Measurements from ENCODE around the gene RMRP. TPM values are rescaled to one million over a fixed set of nuclear protein-coding genes. Genes with fewer than 3 reads are reported as not detected.

The RMRP gene
- total RNA-seq, 1 donor from 2014 or later = 21,148 TPM

DNA sequence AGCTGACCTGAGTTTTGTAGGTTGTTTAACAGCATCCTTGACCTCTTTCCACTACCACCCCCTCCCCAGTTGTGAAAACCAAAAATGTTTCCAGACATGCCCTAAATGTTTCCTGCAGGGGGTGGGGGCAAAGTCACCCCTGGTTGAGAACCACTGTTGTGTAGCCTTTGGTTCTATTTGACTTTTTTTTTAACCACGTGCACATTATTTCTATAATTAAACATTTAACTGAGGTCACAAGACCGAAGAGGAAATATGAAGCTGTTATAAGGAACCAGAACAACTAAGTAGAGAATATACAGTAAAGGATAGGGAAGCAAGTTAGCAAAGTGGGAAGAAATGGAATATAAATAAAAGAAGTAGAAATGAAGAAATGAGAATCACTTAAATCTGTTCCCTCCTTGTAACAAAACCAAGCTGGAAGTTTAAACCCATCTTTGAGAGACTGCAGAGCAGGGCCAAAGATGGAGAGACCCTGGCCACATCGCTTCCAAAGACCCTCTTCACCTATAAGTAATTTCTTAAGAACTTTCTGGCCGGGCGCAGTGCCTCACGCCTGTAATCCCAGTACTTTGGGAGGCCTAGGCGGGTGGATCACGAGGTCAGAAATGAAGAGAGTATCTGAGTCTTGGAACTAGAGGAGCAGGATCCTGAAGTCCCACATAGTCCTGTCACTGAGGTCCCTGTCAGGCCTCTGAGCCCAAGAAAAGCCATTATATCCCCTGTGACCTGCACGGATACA, 21.5 kb downstream of the RMRP start:
- peaks cover 10% of the 10 kb centered on the region for H3K4me1 Mint-ChIP-seq
- H3K36me3 Mint-ChIP-seq = peaks cover 11% of the 10 kb centered on the region
- peaks cover 2% of the 10 kb centered on the region for H3K27me3 Mint-ChIP-seq (ENCODE audit: low read depth)
- TF ChIP-seq, protein P1, sequence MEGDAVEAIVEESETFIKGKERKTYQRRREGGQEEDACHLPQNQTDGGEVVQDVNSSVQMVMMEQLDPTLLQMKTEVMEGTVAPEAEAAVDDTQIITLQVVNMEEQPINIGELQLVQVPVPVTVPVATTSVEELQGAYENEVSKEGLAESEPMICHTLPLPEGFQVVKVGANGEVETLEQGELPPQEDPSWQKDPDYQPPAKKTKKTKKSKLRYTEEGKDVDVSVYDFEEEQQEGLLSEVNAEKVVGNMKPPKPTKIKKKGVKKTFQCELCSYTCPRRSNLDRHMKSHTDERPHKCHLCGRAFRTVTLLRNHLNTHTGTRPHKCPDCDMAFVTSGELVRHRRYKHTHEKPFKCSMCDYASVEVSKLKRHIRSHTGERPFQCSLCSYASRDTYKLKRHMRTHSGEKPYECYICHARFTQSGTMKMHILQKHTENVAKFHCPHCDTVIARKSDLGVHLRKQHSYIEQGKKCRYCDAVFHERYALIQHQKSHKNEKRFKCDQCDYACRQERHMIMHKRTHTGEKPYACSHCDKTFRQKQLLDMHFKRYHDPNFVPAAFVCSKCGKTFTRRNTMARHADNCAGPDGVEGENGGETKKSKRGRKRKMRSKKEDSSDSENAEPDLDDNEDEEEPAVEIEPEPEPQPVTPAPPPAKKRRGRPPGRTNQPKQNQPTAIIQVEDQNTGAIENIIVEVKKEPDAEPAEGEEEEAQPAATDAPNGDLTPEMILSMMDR (IDR thresholded peaks at IDR 0.05; ENCODE audit: unreplicated experiment) = no peak
- no peak for DNase-seq (ENCODE audit: low spot score in 2 of 2, unreplicated experiment in 2 of 2)
- H3K4me3 Mint-ChIP-seq = no peak overlapping the region
- H3K9me3 Mint-ChIP-seq = peaks cover 4% of the 10 kb centered on the region
- no peak overlapping the region for H3K27ac Mint-ChIP-seq

DNA sequence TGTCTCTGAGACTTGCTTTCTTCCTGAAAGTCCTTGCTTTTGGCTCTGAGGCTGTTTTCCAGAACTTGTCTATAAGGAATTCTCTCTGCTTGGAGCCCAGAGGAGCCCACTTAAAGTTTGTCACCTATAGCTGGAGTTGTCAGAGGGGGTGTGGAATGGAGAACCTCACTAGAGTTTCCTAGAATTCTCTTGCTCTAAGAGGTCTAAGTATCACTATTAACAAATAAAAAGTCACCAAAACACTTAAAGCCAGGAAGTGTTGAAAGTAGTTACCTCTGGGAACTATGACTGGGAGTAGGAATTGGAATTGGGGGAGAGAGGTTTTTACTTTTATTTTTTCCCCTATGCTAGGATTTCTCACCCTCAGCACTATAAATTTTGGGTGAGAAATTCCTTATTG, 22.1 kb downstream of the RMRP start:
- H3K4me1 Mint-ChIP-seq = peaks cover 10% of the 10 kb centered on the region
- peaks cover 2% of the 10 kb centered on the region for H3K27me3 Mint-ChIP-seq (ENCODE audit: low read depth)
- H3K4me3 Mint-ChIP-seq = no peak overlapping the region
- H3K9me3 Mint-ChIP-seq = no peaks in the 10 kb centered on the region
- peak overlapping the region; percentile 70 for H3K27ac Mint-ChIP-seq
- TF ChIP-seq, protein P1 (IDR thresholded peaks at IDR 0.05; ENCODE audit: unreplicated experiment) = no peak
- H3K36me3 Mint-ChIP-seq = peaks cover 6% of the 10 kb centered on the region
- no peak for DNase-seq (ENCODE audit: low spot score in 2 of 2, unreplicated experiment in 2 of 2)

DNA sequence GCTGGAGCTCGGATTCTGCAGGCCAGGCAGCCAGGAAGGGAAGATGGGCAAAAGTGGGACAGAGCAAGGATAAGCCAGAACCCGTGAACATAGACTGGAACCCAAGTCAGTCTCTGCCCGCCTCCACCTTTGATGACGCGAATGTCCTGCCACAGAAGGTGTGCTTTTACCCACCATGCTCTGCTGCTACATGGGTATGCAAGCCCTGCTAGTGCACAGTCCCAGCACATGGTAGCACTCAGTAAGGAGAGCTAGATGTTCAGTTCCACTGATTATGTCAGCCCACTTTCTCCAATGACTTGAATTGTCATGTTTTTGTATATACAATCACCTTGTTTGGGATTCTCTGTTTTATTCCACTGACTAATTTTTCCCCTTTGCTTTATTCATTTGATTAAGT, 28.2 kb downstream of the RMRP start:
- Mint-ChIP-seq H3K27me3 (ENCODE audit: low read depth) (no peaks in the 10 kb centered on the region), H3K27ac (no peak overlapping the region), H3K36me3 (no peaks in the 10 kb centered on the region), H3K4me3 (no peak overlapping the region), H3K4me1 (peaks cover under 1% of the 10 kb centered on the region), H3K9me3 (no peaks in the 10 kb centered on the region)
- TF ChIP-seq, protein P1 (IDR thresholded peaks at IDR 0.05; ENCODE audit: unreplicated experiment) = no peak
- DNase-seq (ENCODE audit: low spot score in 2 of 2, unreplicated experiment in 2 of 2) = no peak

DNA sequence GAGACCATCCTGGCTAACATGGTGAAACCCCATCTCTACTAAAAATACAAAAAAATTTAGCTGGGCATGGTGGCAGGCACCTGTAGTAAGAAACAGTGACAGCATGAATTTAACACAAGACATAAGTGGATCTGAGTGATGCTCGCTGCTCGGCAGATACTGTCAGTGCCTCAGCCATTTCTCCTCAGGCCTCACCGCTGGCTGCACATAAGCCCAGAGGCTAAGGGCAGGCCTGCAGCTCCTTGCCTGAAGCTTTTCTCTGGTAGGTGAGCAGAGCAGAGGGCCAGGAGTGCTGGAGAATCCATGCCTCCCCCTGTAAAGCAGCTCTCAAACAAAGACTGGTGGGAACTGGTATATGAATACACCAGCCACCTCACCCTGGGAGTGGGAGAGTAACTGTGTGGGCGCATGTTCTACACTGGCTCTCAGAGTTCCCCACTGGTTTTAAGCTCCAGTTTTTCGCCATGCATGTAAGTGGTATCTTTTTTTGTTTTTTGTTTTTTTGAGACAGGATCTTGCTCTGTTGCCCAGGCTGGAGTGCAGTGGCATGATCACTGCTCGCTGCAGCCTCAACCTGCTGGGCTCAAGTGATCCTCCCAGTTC, 29.3 kb downstream of the RMRP start:
- Mint-ChIP-seq H3K27me3 (ENCODE audit: low read depth) (no peaks in the 10 kb centered on the region), H3K9me3 (no peaks in the 10 kb centered on the region), H3K4me1 (no peaks in the 10 kb centered on the region), H3K27ac (no peak overlapping the region), H3K4me3 (no peak overlapping the region), H3K36me3 (no peaks in the 10 kb centered on the region)
- TF ChIP-seq, protein P1 (IDR thresholded peaks at IDR 0.05; ENCODE audit: unreplicated experiment) = no peak
- DNase-seq (ENCODE audit: low spot score in 2 of 2, unreplicated experiment in 2 of 2) = no peak

DNA sequence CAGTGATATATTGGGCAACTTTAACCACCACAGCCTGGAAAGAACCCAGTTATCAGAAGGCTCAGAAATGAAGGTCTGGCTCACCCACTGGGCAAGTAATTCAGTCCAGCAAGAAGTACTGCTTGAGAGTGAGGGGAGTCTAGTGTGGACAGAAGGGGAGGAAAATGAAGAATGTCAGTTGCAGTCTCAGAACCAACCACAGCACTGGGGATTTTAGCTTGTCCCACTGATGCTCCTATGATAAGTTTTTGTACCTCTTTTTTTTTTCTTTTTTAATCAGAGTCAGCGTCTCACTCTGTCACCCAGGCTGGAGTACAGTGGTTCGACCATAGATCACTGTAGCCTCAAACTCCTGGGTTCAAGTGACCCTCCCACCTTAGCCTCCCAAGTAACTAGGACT, 30.2 kb downstream of the RMRP start:
- Mint-ChIP-seq H3K4me1 (no peaks in the 10 kb centered on the region), H3K27me3 (ENCODE audit: low read depth) (no peaks in the 10 kb centered on the region), H3K27ac (no peak overlapping the region), H3K4me3 (no peak overlapping the region), H3K36me3 (no peaks in the 10 kb centered on the region), H3K9me3 (no peaks in the 10 kb centered on the region)
- TF ChIP-seq, protein P1 (IDR thresholded peaks at IDR 0.05; ENCODE audit: unreplicated experiment) = no peak
- DNase-seq (ENCODE audit: low spot score in 2 of 2, unreplicated experiment in 2 of 2) = no peak

Measured in mesothelial cell of epicardium (in vitro differentiated cells).